Smooth muscle cell (in vitro differentiated cells): ENCODE results near the gene CDK19. TPM values are rescaled to one million over a fixed set of nuclear protein-coding genes. Genes with fewer than 3 reads are reported as not detected.

Experiments used
- DNase-seq: peaks from one replicate; lab custom pipeline; 2025; ENCODE audit not compliant: unreplicated experiment; lab: John Stamatoyannopoulos, UW
- H2AFZ ChIP-seq: fragments of 200-600 bp; sonication (generic); 2 replicates; pipeline ENCODE4 v1.6.0; 2016; ENCODE audit warnings: antibody characterized with exemption, low read depth, mild to moderate bottlenecking
- H3F3A ChIP-seq: fragments of 200-600 bp; sonication (generic); 2 replicates; pipeline ENCODE4 v1.6.0; 2017; ENCODE audit warnings: antibody characterized with exemption, low read depth
- H3K27ac ChIP-seq: fragments of 200-600 bp; sonication (generic); 2 replicates; pipeline ENCODE4 v1.5.1; 2016; ENCODE audit warnings: low read depth, mild to moderate bottlenecking
- H3K27me3 ChIP-seq: fragments of 200-600 bp; sonication (generic); 2 replicates; pipeline ENCODE4 v1.6.1; 2016; ENCODE audit warnings: low read depth, mild to moderate bottlenecking
- H3K36me3 ChIP-seq: fragments of 200-600 bp; sonication (generic); 2 replicates; pipeline ENCODE4 v1.5.1; 2016; ENCODE audit warnings: low read depth
- H3K4me1 ChIP-seq: fragments of 200-600 bp; sonication (generic); 2 replicates; pipeline ENCODE4 v1.5.1; 2016; ENCODE audit warnings: low read depth
- H3K4me2 ChIP-seq: fragments of 200-600 bp; sonication (generic); 2 replicates; pipeline ENCODE4 v1.6.0; 2016; ENCODE audit warnings: mild to moderate bottlenecking
- H3K4me3 ChIP-seq: fragments of 200-600 bp; sonication (generic); 2 replicates; pipeline ENCODE4 v1.5.1; 2016; ENCODE audit warnings: mild to moderate bottlenecking
- H3K79me2 ChIP-seq: fragments of 200-600 bp; sonication (generic); 2 replicates; pipeline ENCODE4 v1.6.0; 2016; ENCODE audit warnings: low read depth, mild to moderate bottlenecking
- H3K9ac ChIP-seq: fragments of 200-600 bp; sonication (generic); 2 replicates; pipeline ENCODE4 v1.6.0; 2016; ENCODE audit warnings: low read depth
- H3K9me3 ChIP-seq: fragments of 200-600 bp; sonication (generic); replicated peaks from 2 replicates; pipeline ENCODE4 v1.5.1; 2016; ENCODE audit warnings: low read depth
- H4K20me1 ChIP-seq: fragments of 200-600 bp; sonication (generic); 2 replicates; pipeline ENCODE4 v1.6.0; 2016; ENCODE audit warnings: low read depth
- CTCF ChIP-seq: fragments of 200-600 bp; sonication (generic); IDR thresholded peaks from 2 replicates; pipeline ENCODE4 v1.5.1; 2017; ENCODE audit warnings: borderline replicate concordance, mild to moderate bottlenecking, antibody characterized with exemption; ENCODE audit not compliant: insufficient read depth, poor library complexity, severe bottlenecking
- WGBS: methylation state at CpG from one replicate; pipeline ENCODE4 v1.1.7; 2016; ENCODE audit warnings: low lambda C conversion rate; 5-methylcytosine and 5-hydroxymethylcytosine counted together
- polyA plus RNA-seq: library from polyadenylated mRNA; unstranded; fragments of >200 nt; fragmentation: Nextera tagmentation; extraction: Ambion mirVana; gene quantifications from 2 replicates; pipeline ENCODE4 v1.2.1, GENCODE V29; 2016
- total RNA-seq: library from RNA; depleted of rRNA; stranded (reverse); fragments of >200 nt; gene quantifications from 2 replicates; pipeline ENCODE4 v1.2.3, GENCODE V29; 2014

CDK19 gene
- total and polyA plus RNA-seq, 2 experiments from 2014 or later = 3.7 to 14.0 TPM

GRCh38 chr6:110795271-110795670, 20.0 kb downstream of the CDK19 start:
- peaks cover 23% of the 10 kb centered on the region for H3K79me2 ChIP-seq
- peaks cover 57% of the 10 kb centered on the region for H4K20me1 ChIP-seq
- TF ChIP-seq CTCF = no peak
- no peak overlapping the region for H2AFZ ChIP-seq
- no peaks in the 10 kb centered on the region for H3F3A ChIP-seq
- no peaks in the 10 kb centered on the region for H3K36me3 ChIP-seq
- H3K4me1 ChIP-seq = no peaks in the 10 kb centered on the region
- 100% methylated on average over 1 of the region's 1 CpG for WGBS
- H3K27me3 ChIP-seq = no peaks in the 10 kb centered on the region
- H3K4me2 ChIP-seq = no peak overlapping the region
- H3K9ac ChIP-seq = no peak overlapping the region
- no peak overlapping the region for H3K27ac ChIP-seq
- no peaks in the 10 kb centered on the region for H3K9me3 ChIP-seq
- H3K4me3 ChIP-seq = no peak overlapping the region
- DNase-seq = no peak

- H3K27me3 ChIP-seq = no peaks in the 10 kb centered on the region
- no peaks in the 10 kb centered on the region for H3K9me3 ChIP-seq
- H3K36me3 ChIP-seq = no peaks in the 10 kb centered on the region
- 94% methylated on average over 1 of the region's 1 CpG for WGBS
- no peak overlapping the region for H3K9ac ChIP-seq
- no peak overlapping the region for H2AFZ ChIP-seq
- no peak overlapping the region for H3K27ac ChIP-seq
- H4K20me1 ChIP-seq = peaks cover 17% of the 10 kb centered on the region
- H3K4me3 ChIP-seq = no peak overlapping the region
- peaks cover 10% of the 10 kb centered on the region for H3K79me2 ChIP-seq
- no peak overlapping the region for H3K4me2 ChIP-seq
- no peaks in the 10 kb centered on the region for H3F3A ChIP-seq
- no peaks in the 10 kb centered on the region for H3K4me1 ChIP-seq
- TF ChIP-seq CTCF = no peak
- DNase-seq = no peak
Measured at GRCh38 chr6:110786696-110787095, 28.6 kb downstream of the CDK19 start.

- H4K20me1 ChIP-seq = peaks cover 21% of the 10 kb centered on the region
- no peak overlapping the region for H3K27ac ChIP-seq
- H3K9me3 ChIP-seq = no peaks in the 10 kb centered on the region
- H3K79me2 ChIP-seq = peaks cover 10% of the 10 kb centered on the region
- no peak overlapping the region for H3K9ac ChIP-seq
- no peak overlapping the region for H3K4me3 ChIP-seq
- no peak for DNase-seq
- no peaks in the 10 kb centered on the region for H3F3A ChIP-seq
- no peak for TF ChIP-seq CTCF
- no peaks in the 10 kb centered on the region for H3K36me3 ChIP-seq
- no peaks in the 10 kb centered on the region for H3K4me1 ChIP-seq
- 93% methylated on average over 3 of the region's 3 CpGs for WGBS
- H3K4me2 ChIP-seq = no peak overlapping the region
- H3K27me3 ChIP-seq = no peaks in the 10 kb centered on the region
- H2AFZ ChIP-seq = no peak overlapping the region
Measured at GRCh38 chr6:110786271-110786670, 29.0 kb downstream of the CDK19 start.

GRCh38 chr6:110784610-110784979, 30.7 kb downstream of the CDK19 start:
- no peak for DNase-seq
- Histone ChIP-seq H3K4me2 (no peak overlapping the region), H3K9me3 (no peaks in the 10 kb centered on the region), H3K9ac (no peak overlapping the region), H3K27ac (no peak overlapping the region), H3K27me3 (no peaks in the 10 kb centered on the region), H4K20me1 (peaks cover 28% of the 10 kb centered on the region), H3K4me3 (no peak overlapping the region), H3K36me3 (no peaks in the 10 kb centered on the region), H3K4me1 (no peaks in the 10 kb centered on the region), H3K79me2 (peaks cover 10% of the 10 kb centered on the region), H3F3A (no peaks in the 10 kb centered on the region), H2AFZ (no peak overlapping the region)
- WGBS = 95% methylated on average over 1 of the region's 1 CpG
- no peak for TF ChIP-seq CTCF
